GM21723 (cell line): ENCODE measurements around the gene CASZ1.

Experiments used
- ATAC-seq: cut with Tn5 transposase; IDR thresholded peaks from one replicate; pipeline ENCODE4 v1.9.1; 2021; ENCODE audit warnings: mild to moderate bottlenecking, moderate library complexity; ENCODE audit not compliant: unreplicated experiment

CASZ1 gene

DNA sequence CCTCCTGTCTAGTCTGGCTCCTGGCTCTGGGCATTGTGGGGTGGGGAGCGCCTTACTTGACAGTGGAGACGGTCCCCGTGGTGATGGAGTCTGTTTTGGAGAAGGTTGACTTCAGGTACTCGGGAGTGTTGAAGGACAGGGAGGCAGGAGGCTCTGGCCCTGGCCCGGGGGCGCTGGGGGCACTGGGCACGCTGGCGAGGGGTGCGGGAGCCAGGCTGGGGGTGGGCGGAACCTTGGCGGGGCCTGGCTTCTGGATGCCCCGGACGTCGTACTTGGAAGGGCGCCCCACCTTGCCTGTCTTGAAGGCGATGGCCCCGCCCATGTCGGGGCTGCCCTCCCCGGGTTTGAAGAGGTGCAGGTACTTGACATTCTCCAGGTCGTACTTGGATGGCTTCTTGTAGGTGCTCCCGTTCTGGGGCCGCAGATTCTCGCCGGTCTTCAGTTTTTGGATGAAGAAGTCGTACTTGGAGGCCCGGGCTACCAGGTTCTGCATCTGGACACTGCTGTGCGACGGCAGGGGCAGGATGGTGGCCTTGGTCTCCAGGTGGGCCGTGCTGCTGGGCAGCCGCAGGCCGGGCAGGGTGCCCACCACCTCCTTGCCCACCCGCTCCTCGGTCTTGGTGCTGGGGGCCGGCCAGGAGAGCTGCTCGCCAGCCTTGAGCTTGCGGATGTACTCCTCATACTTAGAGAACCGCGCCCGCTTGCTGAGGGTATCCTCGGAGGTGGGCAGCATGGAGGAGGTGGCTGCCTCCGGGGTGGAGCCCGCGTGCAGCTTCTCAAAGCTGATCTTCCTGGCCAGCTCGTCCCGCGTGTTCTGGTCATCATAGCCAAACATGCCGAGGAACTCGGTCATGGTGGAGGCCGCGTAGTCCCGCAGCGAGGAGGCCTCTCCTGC is 136.6 kb downstream of the CASZ1 start:
- no peak for ATAC-seq

DNA sequence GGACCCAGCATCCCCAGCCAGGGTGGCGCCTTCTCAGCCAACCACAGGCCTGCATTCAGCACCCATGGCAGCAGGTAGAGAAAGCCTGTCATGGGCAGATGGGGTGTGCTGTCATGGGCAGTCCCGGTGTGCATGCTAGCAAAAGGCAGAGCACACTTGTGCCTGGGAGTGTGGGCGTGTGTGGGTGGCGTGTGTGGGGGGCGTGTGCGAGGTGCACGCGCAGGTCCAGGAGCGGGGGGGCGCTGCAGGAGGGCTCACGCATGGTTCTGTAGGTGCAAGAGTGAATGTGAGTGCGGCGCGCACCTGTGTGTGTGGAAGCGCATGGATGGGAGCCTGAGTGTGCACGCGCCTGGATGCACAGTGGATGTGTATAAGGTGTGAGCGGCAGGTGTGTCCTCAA is 137.2 kb downstream of the CASZ1 start:
- ATAC-seq = no peak

DNA sequence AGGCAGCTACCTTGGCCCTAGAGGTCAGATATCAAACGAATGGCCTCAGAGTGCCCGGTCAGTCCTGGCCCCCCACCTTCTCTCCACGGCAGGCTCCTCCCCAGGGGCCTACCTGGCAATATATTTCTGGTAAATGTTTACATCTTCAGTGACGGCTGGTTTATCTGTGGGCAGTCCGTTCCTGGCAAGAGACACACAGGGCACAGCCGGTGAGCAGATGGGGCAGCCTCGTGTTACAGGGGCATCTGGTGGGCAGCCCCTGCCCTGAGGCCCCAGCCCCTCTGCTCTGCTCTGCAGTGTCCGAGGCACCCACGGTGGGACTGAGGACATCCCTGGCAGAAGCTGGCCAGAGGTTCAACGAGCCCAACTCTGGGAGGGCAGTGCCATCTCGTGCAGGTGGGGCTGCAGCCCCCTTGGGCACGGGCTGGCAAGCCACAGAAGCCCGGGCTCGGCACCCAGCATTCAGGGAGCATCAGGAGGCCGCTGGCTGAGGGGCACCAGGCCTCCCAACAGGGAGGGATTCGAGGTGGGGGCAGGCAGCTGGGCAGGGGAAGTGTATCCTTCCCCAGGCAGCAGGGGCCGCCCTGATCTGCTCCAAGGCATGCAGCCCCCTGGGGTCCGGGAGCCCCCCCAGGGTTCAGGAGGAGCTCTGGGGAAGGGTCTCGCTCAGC is 137.9 kb downstream of the CASZ1 start:
- no peak for ATAC-seq

DNA sequence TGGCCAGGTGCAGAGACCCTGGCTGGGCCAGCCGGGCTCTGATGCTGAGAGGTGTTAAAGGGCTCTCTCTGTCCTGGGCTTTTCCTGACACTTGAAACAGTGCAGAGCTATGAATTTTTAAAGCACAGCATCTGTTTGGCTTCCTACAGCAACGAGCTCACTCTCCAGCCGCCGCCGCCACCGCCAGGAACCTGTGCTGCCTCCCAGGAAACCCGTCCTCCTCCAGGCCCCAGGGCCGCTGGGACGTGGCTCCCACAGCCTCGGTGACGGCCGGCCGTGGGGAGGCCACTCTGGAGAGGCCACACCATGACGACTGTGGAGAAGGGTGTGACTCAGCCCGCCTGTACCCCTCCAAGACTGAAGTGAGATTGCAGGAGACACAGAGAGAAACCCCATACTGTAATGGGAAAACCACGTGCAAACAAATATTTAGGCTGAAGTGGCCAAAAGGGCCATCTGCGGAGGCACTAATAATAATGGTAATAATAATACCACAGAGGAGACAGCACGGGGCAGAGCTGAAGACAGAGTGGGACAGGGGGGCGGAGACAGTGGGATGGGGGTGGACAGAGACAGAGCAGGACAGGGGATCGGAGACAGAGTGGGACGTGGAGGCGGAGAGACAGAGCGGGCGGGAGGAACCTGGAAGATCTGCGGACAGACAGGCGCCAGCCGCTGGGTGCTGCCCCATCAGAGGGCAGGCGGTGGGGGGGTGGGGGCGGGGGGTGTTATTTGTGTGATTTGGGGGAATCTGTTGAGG is 139.2 kb downstream of the CASZ1 start:
- ATAC-seq = no peak

DNA sequence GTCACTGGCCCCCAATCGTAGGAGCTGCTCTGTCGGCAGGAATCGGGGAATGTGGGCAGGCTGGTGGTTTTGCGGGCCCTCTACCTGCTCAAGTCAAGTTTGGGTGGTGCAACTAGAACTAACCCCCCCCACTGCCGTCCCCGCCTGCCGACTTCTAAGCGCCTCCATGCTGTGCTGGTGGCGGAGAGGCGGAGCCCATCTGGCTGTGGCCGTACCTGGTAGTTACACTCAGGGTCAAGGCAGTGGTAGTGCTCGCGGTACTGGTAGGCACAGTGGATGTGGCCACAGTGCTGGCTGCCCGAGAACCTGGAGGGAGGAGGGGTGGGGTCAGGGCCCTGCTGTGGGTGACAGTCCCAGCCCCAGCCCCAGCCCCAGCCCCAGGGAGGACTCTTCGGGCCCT is 140.0 kb downstream of the CASZ1 start:
- no peak for ATAC-seq

DNA sequence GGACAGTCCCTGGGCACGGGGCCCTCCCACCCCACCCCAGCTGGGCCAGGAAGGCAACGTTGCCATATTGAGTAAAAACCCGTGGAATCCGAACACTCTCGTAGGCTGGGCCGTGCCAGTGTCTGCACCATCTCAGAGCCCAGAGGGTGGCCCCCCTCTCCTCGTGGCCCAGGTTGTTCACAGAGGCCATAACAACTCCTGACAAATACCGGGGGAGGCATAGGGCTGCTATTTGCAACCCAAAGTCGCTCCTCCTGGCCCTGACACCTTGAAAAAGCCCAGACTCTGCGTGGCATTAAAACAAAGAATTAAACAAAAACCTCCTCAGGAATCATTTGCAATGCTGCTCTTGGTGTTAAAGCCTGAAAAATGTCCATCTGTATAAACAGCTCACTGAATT is 141.4 kb downstream of the CASZ1 start:
- no peak for ATAC-seq

DNA sequence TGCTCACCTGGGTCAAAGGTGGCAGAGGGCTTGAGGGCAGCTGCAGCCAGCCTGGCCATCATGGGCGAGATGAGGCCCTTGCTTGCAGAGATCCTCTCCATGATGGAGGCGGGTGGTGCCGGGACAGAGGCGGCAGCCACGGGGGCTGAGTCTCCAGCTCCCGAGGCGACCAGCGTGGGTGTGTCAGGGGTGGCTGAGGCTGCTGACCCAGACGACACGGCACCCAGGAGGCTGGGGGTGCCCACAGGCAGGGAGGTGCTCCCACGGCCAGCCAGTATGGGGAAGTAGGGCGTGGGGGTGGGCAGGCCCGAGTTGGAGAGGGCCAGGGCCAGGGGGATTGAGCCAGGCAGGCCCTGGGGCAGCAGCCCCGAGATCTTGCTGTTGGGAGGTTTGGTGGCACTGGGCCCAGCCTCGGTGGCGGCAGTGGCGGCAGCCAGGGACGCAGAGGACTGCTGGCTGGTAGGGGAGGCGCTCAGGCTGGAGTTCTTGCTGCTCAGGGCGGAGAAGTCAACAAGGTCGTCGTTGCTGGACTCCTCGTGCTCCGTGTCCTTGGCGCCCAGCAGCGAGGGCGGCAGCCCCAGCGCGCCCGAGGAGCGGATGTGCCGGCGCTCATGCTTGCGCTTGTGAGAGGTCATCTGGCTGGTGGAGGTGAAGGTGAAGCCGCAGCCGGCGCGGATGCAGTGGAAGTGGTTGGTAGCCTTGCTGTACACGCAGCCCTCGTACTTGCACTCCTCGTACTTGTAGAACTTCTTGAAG is 142.9 kb downstream of the CASZ1 start:
- no peak for ATAC-seq

DNA sequence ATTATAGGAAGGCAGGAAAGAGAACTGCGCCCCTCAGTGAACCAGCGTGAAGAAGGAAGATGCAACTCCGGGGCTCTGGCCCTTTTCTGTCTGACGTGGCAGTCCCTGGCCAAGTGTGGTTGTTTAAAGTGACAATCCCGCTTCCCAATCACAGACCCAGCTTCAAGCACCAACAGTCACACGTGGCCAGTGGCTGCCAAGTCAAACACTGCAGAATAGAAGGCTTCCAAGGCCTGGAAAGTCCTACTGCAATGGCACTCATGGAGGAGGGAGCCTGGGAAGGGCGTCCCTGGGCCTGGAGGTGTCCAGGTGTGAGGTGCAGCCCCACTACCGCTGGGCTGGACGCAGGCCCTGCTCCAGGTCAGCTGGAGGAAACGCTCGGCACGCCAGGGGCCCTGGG is 143.8 kb downstream of the CASZ1 start:
- ATAC-seq = no peak

DNA sequence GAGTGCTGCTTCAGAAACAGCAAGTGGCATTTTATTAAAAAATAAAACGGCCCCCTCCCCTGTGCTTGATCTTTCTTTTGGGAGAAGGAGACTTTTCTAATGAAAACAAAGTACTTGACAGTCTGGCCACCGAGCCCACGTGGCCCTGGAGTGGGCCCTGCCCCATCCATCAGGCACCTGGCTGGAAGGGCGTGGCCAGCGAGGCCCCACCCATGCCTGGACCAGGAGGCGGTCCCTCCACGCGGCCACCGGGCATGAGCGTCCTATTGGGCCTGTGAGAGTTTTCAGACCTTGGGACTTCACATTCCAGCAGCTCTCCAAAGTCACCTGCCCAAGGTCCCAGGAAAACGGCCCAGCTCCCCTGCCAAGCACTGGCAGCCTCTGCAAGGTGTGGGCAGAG is 144.7 kb downstream of the CASZ1 start:
- no peak for ATAC-seq

DNA sequence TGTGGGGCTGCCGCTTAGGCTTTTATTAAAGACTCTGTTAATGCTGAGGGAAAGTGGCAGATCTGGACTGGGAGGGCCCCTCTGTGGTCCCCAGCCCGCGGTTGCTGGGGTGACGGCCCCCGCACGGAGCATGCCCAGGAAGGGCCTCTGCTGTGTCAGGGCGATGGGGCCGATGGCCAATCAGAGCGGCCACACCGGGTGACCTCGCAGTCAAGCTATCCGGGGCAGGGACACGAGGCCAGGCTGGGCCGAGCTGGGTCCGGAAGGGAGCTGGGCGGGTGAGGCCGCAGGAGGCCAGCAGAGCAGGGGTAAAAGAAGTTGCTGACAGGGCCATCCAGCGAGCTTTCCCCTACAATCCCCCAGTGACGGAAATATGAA is 145.1 kb downstream of the CASZ1 start:
- ATAC-seq = no peak

DNA sequence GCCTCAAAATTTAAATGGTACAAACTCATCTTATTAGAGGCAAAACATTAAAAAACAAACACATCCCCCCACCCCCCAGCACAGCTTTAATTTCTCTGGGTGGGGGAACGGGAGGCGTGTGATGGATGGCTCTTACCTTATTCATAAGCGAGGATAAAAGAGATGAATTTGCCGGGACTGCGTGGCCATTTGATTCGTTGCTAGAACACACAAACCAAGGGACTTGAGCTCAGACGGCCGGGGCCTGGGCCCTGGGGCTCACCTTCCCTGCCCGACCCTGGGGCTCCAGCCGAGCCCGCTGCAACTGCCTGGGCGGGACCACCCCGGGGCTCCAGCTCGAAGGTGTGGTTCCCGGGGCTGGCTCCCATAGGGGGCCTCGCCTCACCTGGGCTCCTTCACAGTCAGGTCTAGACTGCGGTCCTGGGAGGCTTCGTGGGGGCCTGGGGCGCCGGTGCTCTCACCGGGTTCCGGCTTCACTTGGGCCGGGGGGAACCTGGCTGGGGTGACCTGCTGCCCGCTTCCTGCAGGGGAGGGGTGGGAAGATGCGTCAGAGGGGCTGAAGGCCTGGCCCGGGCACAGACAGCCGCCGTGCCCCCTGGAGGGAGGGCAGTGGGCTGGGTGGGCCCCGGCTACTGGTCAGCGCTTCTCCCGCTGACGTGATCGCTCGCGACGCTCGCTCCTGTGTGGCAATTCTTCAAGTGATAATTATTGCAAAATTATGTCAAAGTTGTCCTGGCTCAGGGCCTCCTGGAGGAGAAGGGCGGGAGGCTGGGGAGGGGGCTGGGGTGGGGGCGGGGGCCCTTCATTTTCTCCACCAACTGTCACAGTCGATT is 145.7 kb downstream of the CASZ1 start:
- no peak for ATAC-seq

DNA sequence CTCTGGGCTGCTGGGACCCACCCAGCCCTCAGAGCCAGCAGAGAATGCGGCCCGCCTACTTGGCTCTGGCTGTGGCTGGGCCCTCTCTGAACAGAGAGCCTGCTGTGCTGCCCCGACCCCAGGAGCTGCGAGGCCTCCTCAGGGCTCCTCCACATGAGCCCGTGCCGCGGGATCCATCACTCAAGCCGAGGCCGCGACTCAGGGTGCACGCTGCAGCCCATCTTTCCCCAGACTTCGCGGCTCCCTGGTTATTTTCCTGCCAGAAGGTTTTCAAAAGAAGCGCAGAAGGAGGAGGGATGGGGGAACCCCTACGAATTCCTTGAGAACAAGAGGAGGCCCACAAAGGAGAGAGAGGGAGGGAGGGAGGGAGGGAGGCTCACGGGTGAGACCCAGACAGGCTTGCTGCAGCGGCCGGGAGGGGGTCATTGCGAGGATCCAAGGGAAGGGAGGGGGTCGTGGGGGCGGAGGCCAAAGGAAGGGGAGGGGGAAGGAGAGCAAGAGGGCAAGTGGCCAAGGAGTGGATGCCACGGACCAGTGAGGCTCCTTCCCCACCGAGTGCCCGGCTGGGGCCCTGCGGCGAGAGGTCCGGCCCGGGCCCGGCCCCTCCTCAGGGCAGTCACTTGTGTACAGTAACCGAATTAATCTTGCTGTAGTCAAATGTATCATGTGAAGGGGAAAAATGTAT is 146.8 kb downstream of the CASZ1 start:
- ATAC-seq = no peak

DNA sequence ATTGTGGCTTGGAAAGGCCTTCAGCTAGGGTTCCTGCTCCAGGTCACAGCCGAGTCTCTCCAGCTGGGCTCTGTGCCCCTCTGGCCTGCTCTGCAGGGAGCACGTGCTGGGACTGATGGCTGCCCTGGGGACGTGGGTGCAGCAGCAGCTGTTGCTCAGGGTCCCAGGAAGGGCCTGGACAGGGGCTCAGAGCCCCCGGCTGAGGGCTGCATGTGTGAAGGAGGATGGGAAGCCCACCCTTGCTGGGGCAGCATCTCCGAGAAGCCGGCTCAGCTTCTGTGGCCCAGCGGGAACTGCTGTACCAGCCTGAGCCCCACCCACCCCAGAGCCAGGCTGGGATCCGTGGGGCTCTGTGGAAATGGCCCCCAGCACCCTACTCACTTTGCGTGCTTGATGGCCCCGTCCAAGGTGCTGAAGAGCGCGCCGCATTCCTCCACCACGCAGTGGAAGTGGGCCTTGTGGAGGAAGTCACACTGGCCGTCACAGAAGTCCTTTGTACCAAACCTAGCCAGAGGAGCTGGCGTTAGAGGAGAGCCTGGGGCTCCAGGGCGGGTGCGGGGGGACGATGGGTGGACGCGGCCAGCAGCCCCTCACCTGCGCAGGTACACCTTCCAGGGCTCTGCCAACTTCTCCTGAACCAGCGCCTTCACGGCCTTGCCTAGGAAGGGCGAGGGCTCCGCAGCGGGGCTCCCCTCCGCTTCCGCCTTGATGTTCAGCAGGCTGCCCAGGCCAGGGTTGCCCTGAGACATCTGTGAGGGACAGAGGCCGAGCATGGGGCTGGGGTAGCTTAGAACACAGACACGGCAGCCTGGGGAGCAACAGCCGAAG is 147.5 kb downstream of the CASZ1 start:
- ATAC-seq = no peak

DNA sequence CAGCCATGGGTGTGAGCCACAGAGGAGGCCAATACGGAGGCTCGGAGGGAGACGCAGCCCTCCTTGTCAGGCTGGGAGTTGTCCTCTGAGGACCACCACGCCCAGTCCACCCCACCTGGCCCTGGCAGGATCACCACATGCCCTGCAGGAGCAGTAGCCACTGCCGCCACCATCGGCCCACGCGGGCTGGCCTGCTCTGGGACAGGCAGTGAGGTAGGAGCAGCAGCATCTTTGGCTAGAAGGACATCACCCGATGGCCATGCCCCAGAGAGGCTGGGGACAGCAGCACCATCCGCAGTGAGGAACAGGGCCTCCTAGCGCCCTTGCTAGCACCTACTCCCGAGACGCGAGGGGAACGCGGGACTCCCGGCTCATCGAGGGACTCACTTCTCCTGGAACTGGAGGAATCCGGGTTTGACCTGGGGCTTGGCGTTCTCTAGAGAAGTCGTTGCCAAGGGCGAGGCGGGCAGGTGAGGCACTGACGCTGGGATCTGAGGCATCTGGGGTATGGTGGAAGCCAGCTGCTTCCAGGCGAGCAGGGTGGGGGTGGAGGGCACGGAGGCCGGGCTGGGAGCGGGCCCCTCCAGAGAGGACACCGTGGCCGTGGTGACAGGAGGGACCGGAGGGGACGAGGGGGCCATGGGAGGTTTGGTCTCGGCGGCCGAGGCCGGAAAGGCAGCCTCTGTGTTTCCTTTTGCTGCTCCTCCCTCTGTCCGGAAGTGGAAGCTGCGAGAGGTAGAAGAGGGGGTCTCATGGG is 148.9 kb downstream of the CASZ1 start:
- no peak for ATAC-seq

DNA sequence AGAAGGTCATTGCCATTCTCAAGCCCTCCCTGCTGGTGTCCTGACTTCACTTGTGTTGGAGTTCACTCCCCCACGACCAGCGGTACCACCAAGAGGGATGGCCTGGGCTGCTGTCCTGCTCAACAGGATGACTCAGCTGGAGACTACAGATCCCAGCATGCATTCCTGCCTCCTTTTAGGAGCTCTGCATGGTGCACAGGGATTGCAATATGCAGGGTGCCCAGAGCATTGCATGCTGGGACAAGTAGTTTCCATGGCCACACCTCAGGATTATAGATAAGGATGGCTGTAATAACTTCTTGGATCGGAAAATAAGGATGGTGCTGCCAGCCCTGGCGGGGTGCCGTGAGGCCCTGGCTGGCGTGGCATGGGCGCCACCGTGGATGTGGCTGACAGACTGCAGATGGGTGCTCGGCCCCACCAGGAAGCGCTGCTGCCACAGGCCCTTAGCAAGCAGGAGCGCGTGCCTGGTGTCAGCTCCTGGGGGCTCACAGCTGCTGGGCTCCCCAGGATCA is 150.0 kb downstream of the CASZ1 start:
- ATAC-seq = no peak

DNA sequence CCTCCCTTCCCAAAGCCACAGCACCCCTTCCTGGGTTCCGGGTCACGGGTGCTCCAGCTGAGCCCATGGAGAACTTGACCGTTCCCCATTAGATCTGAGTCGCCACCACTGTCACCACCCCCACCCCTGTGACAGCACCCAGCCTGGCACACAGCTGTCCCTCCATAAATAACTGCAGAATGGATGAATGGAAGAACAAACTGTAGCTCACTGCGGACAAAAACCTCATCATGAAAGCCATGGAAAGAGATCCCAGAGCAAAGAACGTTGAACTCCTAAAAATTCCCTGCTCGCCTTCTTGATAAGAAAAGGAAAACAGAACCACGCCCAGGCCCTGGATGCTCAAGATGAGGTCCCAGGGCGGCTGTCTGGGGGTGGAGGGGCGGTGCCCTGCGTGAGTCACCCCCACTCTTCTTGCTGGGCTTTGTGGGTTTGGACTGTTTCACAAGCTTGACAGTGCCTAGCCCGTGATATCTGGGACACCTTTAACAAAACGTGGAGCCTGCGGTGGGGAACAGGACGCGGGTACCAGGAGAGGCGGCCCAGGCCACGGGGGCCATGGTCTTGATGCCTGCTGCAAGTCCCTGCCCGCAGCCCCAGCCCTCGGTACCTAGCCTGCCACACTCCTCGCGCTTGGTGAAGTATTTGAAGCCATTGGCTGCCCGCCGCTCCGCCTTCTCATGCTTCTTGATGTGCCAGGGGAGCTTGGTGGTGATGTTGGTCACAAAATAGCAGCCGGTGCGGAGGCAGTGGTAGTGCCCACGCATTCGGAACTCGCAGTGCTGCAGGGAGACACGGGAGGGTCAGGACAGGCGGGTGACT is 151.9 kb downstream of the CASZ1 start:
- ATAC-seq = no peak
